ENCODE measurements around the gene SNX6.

SNX6 gene

GRCh38 chr14:34614638-34615037, 15.3 kb downstream of the SNX6 start:
- TF ChIP-seq MYC (IDR thresholded peaks at IDR 0.05; ENCODE audit: low read depth, low read length) (no peak), MAX (IDR thresholded peaks at IDR 0.05; ENCODE audit: low read depth, low read length) (no peak), CTCF (IDR thresholded peaks at IDR 0.05; ENCODE audit: low read depth, low read length) (no peak), POLR2A (IDR thresholded peaks at IDR 0.05; ENCODE audit: extremely low read depth, insufficient read length) (no peak)

GRCh38 chr14:34610101-34610500, 19.8 kb downstream of the SNX6 start:
- DNase-seq (ENCODE audit: low read depth), result no peak
- H3K4me3 ChIP-seq (ENCODE audit: low read depth, low read length), result no peak overlapping the region
- TF ChIP-seq CTCF (IDR thresholded peaks at IDR 0.05; ENCODE audit: low read depth, low read length) (no peak), POLR2A (IDR thresholded peaks at IDR 0.05; ENCODE audit: extremely low read depth, insufficient read length) (no peak), MYC (IDR thresholded peaks at IDR 0.05; ENCODE audit: low read depth, low read length) (no peak), MAX (IDR thresholded peaks at IDR 0.05; ENCODE audit: low read depth, low read length) (no peak)

More at GRCh38 chr14:34614638-34615037, 15.3 kb downstream of the SNX6 start:
- DNase-seq (ENCODE audit: low read depth), result no peak
- H3K4me3 ChIP-seq (ENCODE audit: low read depth, low read length), result no peak overlapping the region

GRCh38 chr14:34605461-34605860, 24.5 kb downstream of the SNX6 start:
- no peak for DNase-seq (ENCODE audit: low read depth)
- H3K4me3 ChIP-seq (ENCODE audit: low read depth, low read length), result no peak overlapping the region
- TF ChIP-seq MYC (IDR thresholded peaks at IDR 0.05; ENCODE audit: low read depth, low read length), result no peak
- no peak for TF ChIP-seq MAX (IDR thresholded peaks at IDR 0.05; ENCODE audit: low read depth, low read length)
- no peak for TF ChIP-seq CTCF (IDR thresholded peaks at IDR 0.05; ENCODE audit: low read depth, low read length)
- TF ChIP-seq POLR2A (IDR thresholded peaks at IDR 0.05; ENCODE audit: extremely low read depth, insufficient read length), result no peak

- no peak for TF ChIP-seq MYC (IDR thresholded peaks at IDR 0.05; ENCODE audit: low read depth, low read length)
- TF ChIP-seq CTCF (IDR thresholded peaks at IDR 0.05; ENCODE audit: low read depth, low read length), result no peak
- TF ChIP-seq MAX (IDR thresholded peaks at IDR 0.05; ENCODE audit: low read depth, low read length), result no peak
- no peak for TF ChIP-seq POLR2A (IDR thresholded peaks at IDR 0.05; ENCODE audit: extremely low read depth, insufficient read length)
- no peak overlapping the region for H3K4me3 ChIP-seq (ENCODE audit: low read depth, low read length)
- no peak for DNase-seq (ENCODE audit: low read depth)
These were observed 25.0 kb downstream of the SNX6 start for GRCh38 chr14:34604995-34605394.

GRCh38 chr14:34596891-34597290, 33.1 kb downstream of the SNX6 start:
- H3K4me3 ChIP-seq (ENCODE audit: low read depth, low read length), result no peak overlapping the region
- DNase-seq (ENCODE audit: low read depth), result no peak
- no peak for TF ChIP-seq MYC (IDR thresholded peaks at IDR 0.05; ENCODE audit: low read depth, low read length)
- no peak for TF ChIP-seq MAX (IDR thresholded peaks at IDR 0.05; ENCODE audit: low read depth, low read length)
- no peak for TF ChIP-seq CTCF (IDR thresholded peaks at IDR 0.05; ENCODE audit: low read depth, low read length)
- no peak for TF ChIP-seq POLR2A (IDR thresholded peaks at IDR 0.05; ENCODE audit: extremely low read depth, insufficient read length)
